GM12878 (cell line): ENCODE data around the gene SQOR. TPM values are rescaled to one million over a fixed set of nuclear protein-coding genes. Genes with fewer than 3 reads are reported as not detected.

Experiments used
- ATAC-seq: fragments of 200-7000 bp; cut with Tn5 transposase; 3 replicates; pipeline ENCODE4 v1.9.1; 2020; ENCODE audit warnings: mild to moderate bottlenecking, moderate library complexity
- BruUV-seq: library from RNA; stranded (reverse); fragments of 400-500 nt; replicated peaks from 2 replicates; lab custom pipeline; 2021; lab: Mats Ljungman, UMichigan
- CTCF ChIA-PET: fragments of 300-600 bp; sonication (Branson Sonifier 250); formaldehyde crosslinking; extraction: SDS; loops from one replicate; lab custom pipeline; 2021; ENCODE audit warnings: inconsistent platforms; lab: Yijun Ruan, JAX
- POLR2A ChIA-PET: fragments of 350-600 bp; formaldehyde crosslinking; extraction: SDS; loops from one replicate; lab custom pipeline; 2021; ENCODE audit warnings: inconsistent platforms; lab: Charles Lee
- RAD21 ChIA-PET: fragments of 300-600 bp; sonication (Branson Sonifier 250); formaldehyde crosslinking; loops from one replicate; lab custom pipeline; 2023; ENCODE audit warnings: antibody characterized with exemption; ENCODE audit not compliant: unreplicated experiment; lab: Charles Lee
- SMC1A ChIA-PET: fragments of 300-600 bp; sonication (Branson Sonifier 250); formaldehyde crosslinking; loops from one replicate; lab custom pipeline; 2023; ENCODE audit not compliant: unreplicated experiment, uncharacterized antibody; lab: Charles Lee
- DNase-seq: peaks from one replicate; pipeline ENCODE4 v3.0.0-alpha.2; 2011; ENCODE audit warnings: low read depth, low spot score
- FAIRE-seq: peaks from 3 replicates; lab custom pipeline; 2011; peaks lifted over from hg19 to GRCh38; lab: Jason Lieb, UNC
- H2AFZ ChIP-seq: 2 replicates; pipeline ENCODE4 v1.6.0; 2011; ENCODE audit warnings: low read depth, low read length, control low read depth; ENCODE audit not compliant: control insufficient read depth
- H3K27ac ChIP-seq: 2 replicates; pipeline ENCODE4 v1.5.1; 2011; ENCODE audit warnings: control low read depth; ENCODE audit not compliant: control insufficient read depth, insufficient read depth
- H3K27me3 ChIP-seq, 2 experiments: replicated peaks in 1 of 2; 2 replicates each; pipeline versions ENCODE4 v1.6.0 to v1.6.1; 2011; ENCODE audit warnings: low read length in 1 of 2; ENCODE audit not compliant: control insufficient read depth in 2 of 2, insufficient read depth in 2 of 2
- H3K36me3 ChIP-seq, 2 experiments: 2 replicates each; pipeline ENCODE4 v1.5.1; 2011; ENCODE audit warnings: low read length in 1 of 2; ENCODE audit not compliant: control insufficient read depth in 2 of 2, insufficient read depth in 2 of 2
- H3K4me1 ChIP-seq: 2 replicates; pipeline ENCODE4 v1.6.1; 2011; ENCODE audit warnings: mild to moderate bottlenecking, low read length, moderate library complexity, mixed read lengths; ENCODE audit not compliant: control insufficient read depth, insufficient read depth
- H3K4me2 ChIP-seq: 2 replicates; pipeline ENCODE4 v1.6.0; 2011; ENCODE audit warnings: control low read depth; ENCODE audit not compliant: control insufficient read depth, insufficient read depth
- H3K4me3 ChIP-seq: fragments of 200-600 bp; sonication (generic); 2 replicates; pipeline ENCODE4 v1.5.1; 2016
- H3K79me2 ChIP-seq: 2 replicates; pipeline ENCODE4 v1.6.0; 2011; ENCODE audit warnings: low read length; ENCODE audit not compliant: control insufficient read depth, insufficient read depth
- H3K9ac ChIP-seq: 2 replicates; pipeline ENCODE4 v1.8.0; 2011; ENCODE audit warnings: low read length, control low read depth, mixed read lengths; ENCODE audit not compliant: control insufficient read depth, insufficient read depth
- H3K9me3 ChIP-seq: replicated peaks from 3 replicates; pipeline ENCODE4 v1.5.1; 2011; ENCODE audit warnings: mild to moderate bottlenecking, low read length; ENCODE audit not compliant: control insufficient read depth, insufficient read depth
- H4K20me1 ChIP-seq: 2 replicates; pipeline ENCODE4 v1.6.0; 2011; ENCODE audit not compliant: control insufficient read depth, insufficient read depth
- CBX3 ChIP-seq: fragments of 200-600 bp; sonication (generic); IDR thresholded peaks from 2 replicates; pipeline ENCODE4 v1.6.1; 2016; ENCODE audit warnings: low read depth, borderline replicate concordance
- CHD2 ChIP-seq: IDR thresholded peaks from 2 replicates; pipeline ENCODE4 v1.6.1; 2011; ENCODE audit warnings: low read depth, low read length, improper control_type of control experiment, borderline replicate concordance
- CREB1 ChIP-seq: IDR thresholded peaks from 2 replicates; pipeline ENCODE4 v1.6.1; 2012; ENCODE audit warnings: low read depth, mild to moderate bottlenecking, inconsistent platforms
- ESRRA ChIP-seq: IDR thresholded peaks from 2 replicates; pipeline ENCODE4 v1.6.1; 2012; ENCODE audit warnings: mild to moderate bottlenecking, low read length, improper control_type of control experiment
- GABPA ChIP-seq: IDR thresholded peaks from 2 replicates; pipeline ENCODE4 v1.6.1; 2014; ENCODE audit warnings: antibody characterized with exemption, low read depth, mild to moderate bottlenecking, inconsistent platforms
- IRF4 ChIP-seq: IDR thresholded peaks from 2 replicates; pipeline ENCODE4 v1.6.1; 2011; ENCODE audit warnings: low read depth, low read length
- NKRF ChIP-seq: fragments of 450-650 bp; conservative IDR thresholded peaks from 2 replicates; pipeline ENCODE4 v1.6.1; 2017; ENCODE audit warnings: mild to moderate bottlenecking, moderate library complexity
- NR2C1 ChIP-seq: fragments of 450-650 bp; IDR thresholded peaks from 2 replicates; pipeline ENCODE4 v1.6.1; 2017; ENCODE audit warnings: antibody characterized with exemption, mild to moderate bottlenecking, moderate library complexity
- NRF1 ChIP-seq: conservative IDR thresholded peaks from 2 replicates; pipeline ENCODE4 v1.6.1; 2011; ENCODE audit warnings: mild to moderate bottlenecking, low read depth, low read length, improper control_type of control experiment
- SKIL ChIP-seq: fragments of 450-650 bp; IDR thresholded peaks from 2 replicates; pipeline ENCODE4 v1.6.1; 2017; ENCODE audit warnings: mild to moderate bottlenecking, low read depth, inconsistent platforms; ENCODE audit not compliant: poor library complexity, severe bottlenecking
- STAT1 ChIP-seq: fragments of 450-650 bp; conservative IDR thresholded peaks from 2 replicates; pipeline ENCODE4 v1.6.1; 2014; ENCODE audit warnings: antibody characterized with exemption, mild to moderate bottlenecking
- TAF1 ChIP-seq: IDR thresholded peaks from 2 replicates; pipeline ENCODE4 v1.6.1; 2011; ENCODE audit warnings: mild to moderate bottlenecking, low read depth, low read length, borderline replicate concordance
- WRNIP1 ChIP-seq: IDR thresholded peaks from 2 replicates; pipeline ENCODE4 v1.6.1; 2011; ENCODE audit warnings: low read depth, low read length, improper control_type of control experiment, borderline replicate concordance
- ZNF207 ChIP-seq: fragments of 450-650 bp; IDR thresholded peaks from 2 replicates; pipeline ENCODE4 v1.6.1; 2014; ENCODE audit warnings: antibody characterized with exemption, mild to moderate bottlenecking, borderline replicate concordance
- ZNF274 ChIP-seq: IDR thresholded peaks from one replicate; pipeline ENCODE4 v1.8.0; 2011; ENCODE audit not compliant: insufficient read length, insufficient read depth
- whole genome bisulfite sequencing: methylation state at CpG from one replicate; pipeline ENCODE4 v1.1.6; 2016; ENCODE audit warnings: low lambda C conversion rate; ENCODE audit not compliant: insufficient replicate concordance, insufficient coverage; ENCODE audit errors: missing lambda C conversion rate; 5-methylcytosine and 5-hydroxymethylcytosine counted together
- in situ Hi-C: fragments of 300-500 bp; cut with MboI; formaldehyde crosslinking; loops from 9 replicates; pipeline ENCODE4 v1.14.3; 2018; ENCODE audit warnings: mixed read lengths
- intact Hi-C: fragments of 100-400 bp; cut with micrococcal nuclease; formaldehyde crosslinking; loops from one replicate; pipeline ENCODE4 v1.14.2; 2022; ENCODE audit not compliant: unreplicated experiment
- polyA plus RNA-seq, 11 experiments: library from polyadenylated mRNA; depleted of rRNA in 4 of 11; unstranded in 6 of 11; stranded (reverse) in 5 of 11; fragments of >200 nt; fragmentation: Nextera tagmentation in 4 of 11; fragmentation: Illumina TruSeq in 1 of 11; extraction: Ambion mirVana in 4 of 11; extraction: Trizol in 1 of 11; gene quantifications; 1 replicate in 1 of 11; 2 replicates in 10 of 11; pipeline versions ENCODE4 v1.2.1 to v1.2.3, GENCODE V29; 2011 to 2016; ENCODE audit warnings: inconsistent platforms in 2 of 11, missing spikeins in 2 of 11, low read depth in 1 of 11
- total RNA-seq, 4 experiments: library from RNA; depleted of rRNA in 3 of 4; stranded (reverse); fragments of >200 nt in 3 of 4; fragmentation: Illumina TruSeq in 1 of 4; extraction: Trizol in 1 of 4; gene quantifications; 2 replicates each; pipeline versions ENCODE4 v1.2.1 to v1.2.3, GENCODE V29; 2013 to 2021
- TF ChIP-seq, protein P1 (sequence below): fragments of 450-650 bp; IDR thresholded peaks from 2 replicates; pipeline ENCODE4 v1.6.1; 2017; ENCODE audit warnings: low read depth, mild to moderate bottlenecking, moderate library complexity
- TF ChIP-seq, protein P2 (sequence below): fragments of 450-650 bp; IDR thresholded peaks from 2 replicates; pipeline ENCODE4 v1.6.1; 2014; ENCODE audit warnings: mild to moderate bottlenecking

The SQOR gene
- total and polyA plus RNA-seq, 10 of the 15 experiments (the other 5 are each of a cell fraction or from before 2014, with no cell fraction given), result 14.5 to 74.7 (median 44.2) TPM

DNA sequence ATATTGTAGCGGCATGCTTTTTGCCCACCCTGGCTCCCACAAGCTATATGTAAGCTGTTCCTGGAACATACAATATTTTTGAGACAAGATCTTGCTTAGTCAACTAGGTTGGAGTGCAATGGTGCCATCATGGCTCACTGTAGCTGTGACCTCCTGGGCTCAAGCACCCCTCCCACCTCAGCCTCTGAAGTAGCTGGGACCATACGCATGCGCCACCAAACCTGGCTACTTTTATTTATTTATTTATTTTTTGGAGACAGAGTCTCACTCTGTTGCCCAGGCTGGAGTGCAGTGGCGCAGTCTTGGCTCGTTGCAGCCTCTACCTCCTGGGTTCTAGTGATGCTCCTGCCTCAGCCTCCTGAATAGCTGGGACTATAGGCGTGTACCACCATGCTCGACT is 6.7 kb upstream of the SQOR start:
- no peak overlapping the region for H3K4me3 ChIP-seq
- SMC1A ChIA-PET, result interaction anchor here (1.0 to 1.3 kb wide), 2 partner anchors 9 to 14 kb away, joined by 3 to 4 read pairs; no protein-coding TSS in a partner anchor
- no peaks in the 10 kb centered on the region; the same call in 1 of the 3 replicates for H3K9me3 ChIP-seq
- H3K9ac ChIP-seq, result no peak overlapping the region
- CTCF ChIA-PET, result no interaction called here
- no peaks in the 10 kb centered on the region for H3K27me3 ChIP-seq
- H3K4me1 ChIP-seq, result peaks cover 13% of the 10 kb centered on the region
- POLR2A ChIA-PET, result interaction anchor here (0.7 kb wide), 1 partner anchor 9 kb away, joined by 5 read pairs; no protein-coding TSS in a partner anchor
- no peak overlapping the region for H2AFZ ChIP-seq
- BruUV-seq, result no TSS peak
- RAD21 ChIA-PET, result no interaction called here
- DNase-seq (no peak), FAIRE-seq (no peak), ATAC-seq (no peak)
- no peak overlapping the region for H3K4me2 ChIP-seq
- no peaks in the 10 kb centered on the region for H3K79me2 ChIP-seq
- in situ Hi-C loops (no loop called here), intact Hi-C loops (no loop called here)
- no peak overlapping the region for H3K27ac ChIP-seq
- 72% methylated on average over 7 of the region's 7 CpGs for WGBS
- no peaks in the 10 kb centered on the region for H4K20me1 ChIP-seq
- H3K36me3 ChIP-seq, result no peaks in the 10 kb centered on the region
- TF ChIP-seq NRF1, result no peak
- TF ChIP-seq IRF4, result no peak
- no peak for TF ChIP-seq ESRRA
- no peak for TF ChIP-seq ZNF274
- TF ChIP-seq, protein P1, sequence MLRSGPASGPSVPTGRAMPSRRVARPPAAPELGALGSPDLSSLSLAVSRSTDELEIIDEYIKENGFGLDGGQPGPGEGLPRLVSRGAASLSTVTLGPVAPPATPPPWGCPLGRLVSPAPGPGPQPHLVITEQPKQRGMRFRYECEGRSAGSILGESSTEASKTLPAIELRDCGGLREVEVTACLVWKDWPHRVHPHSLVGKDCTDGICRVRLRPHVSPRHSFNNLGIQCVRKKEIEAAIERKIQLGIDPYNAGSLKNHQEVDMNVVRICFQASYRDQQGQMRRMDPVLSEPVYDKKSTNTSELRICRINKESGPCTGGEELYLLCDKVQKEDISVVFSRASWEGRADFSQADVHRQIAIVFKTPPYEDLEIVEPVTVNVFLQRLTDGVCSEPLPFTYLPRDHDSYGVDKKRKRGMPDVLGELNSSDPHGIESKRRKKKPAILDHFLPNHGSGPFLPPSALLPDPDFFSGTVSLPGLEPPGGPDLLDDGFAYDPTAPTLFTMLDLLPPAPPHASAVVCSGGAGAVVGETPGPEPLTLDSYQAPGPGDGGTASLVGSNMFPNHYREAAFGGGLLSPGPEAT, result no peak
- no peak for TF ChIP-seq CHD2
- no peak for TF ChIP-seq ZNF207
- no peak for TF ChIP-seq NKRF
- TF ChIP-seq, protein P2, sequence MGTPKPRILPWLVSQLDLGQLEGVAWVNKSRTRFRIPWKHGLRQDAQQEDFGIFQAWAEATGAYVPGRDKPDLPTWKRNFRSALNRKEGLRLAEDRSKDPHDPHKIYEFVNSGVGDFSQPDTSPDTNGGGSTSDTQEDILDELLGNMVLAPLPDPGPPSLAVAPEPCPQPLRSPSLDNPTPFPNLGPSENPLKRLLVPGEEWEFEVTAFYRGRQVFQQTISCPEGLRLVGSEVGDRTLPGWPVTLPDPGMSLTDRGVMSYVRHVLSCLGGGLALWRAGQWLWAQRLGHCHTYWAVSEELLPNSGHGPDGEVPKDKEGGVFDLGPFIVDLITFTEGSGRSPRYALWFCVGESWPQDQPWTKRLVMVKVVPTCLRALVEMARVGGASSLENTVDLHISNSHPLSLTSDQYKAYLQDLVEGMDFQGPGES, result no peak
- TF ChIP-seq WRNIP1, result no peak
- no peak for TF ChIP-seq CREB1
- TF ChIP-seq CBX3, result no peak
- TF ChIP-seq STAT1, result no peak
- TF ChIP-seq SKIL, result no peak
- TF ChIP-seq NR2C1, result no peak
- TF ChIP-seq GABPA, result no peak
- no peak for TF ChIP-seq TAF1
